K562 (cell line): ENCODE measurements around the gene MED13L. TPM values are rescaled to one million over a fixed set of nuclear protein-coding genes. Genes with fewer than 3 reads are reported as not detected.

ENCODE experiments used
- ATAC-seq: fragments of 200-7000 bp; cut with Tn5 transposase; 3 replicates; pipeline ENCODE4 v1.9.1; 2020; ENCODE audit warnings: moderate library complexity
- BruUV-seq: library from RNA; stranded (reverse); fragments of 400-500 nt; replicated peaks from 2 replicates; lab custom pipeline; 2021; lab: Mats Ljungman, UMichigan
- CTCF ChIA-PET: fragments of 300-600 bp; formaldehyde crosslinking; extraction: SDS; loops from one replicate; lab custom pipeline; 2021; ENCODE audit warnings: low intra/inter-chr PET ratio; lab: Yijun Ruan, JAX
- POLR2A ChIA-PET: fragments of 300-600, 350-650 bp; sonication (Branson Sonifier 250); formaldehyde crosslinking; extraction: SDS; loops from one replicate; lab custom pipeline; 2021; ENCODE audit warnings: antibody characterized with exemption, inconsistent platforms; lab: Yijun Ruan, JAX
- DNase-seq, 4 experiments: peaks; one replicate each; pipeline versions ENCODE4 v3.0.0 to v3.0.0-alpha.2; 2011 to 2018; ENCODE audit warnings: low spot score in 3 of 4, mixed read lengths in 3 of 4; ENCODE audit errors: extremely low read depth in 1 of 4
- FAIRE-seq: peaks from 2 replicates; lab custom pipeline; 2011; peaks lifted over from hg19 to GRCh38; lab: Jason Lieb, UNC
- H2AFZ ChIP-seq: 2 replicates; pipeline ENCODE4 v1.6.0; 2011; ENCODE audit warnings: low read depth, low read length, control low read depth, inconsistent platforms
- H3K27ac ChIP-seq: fragments of 200-600 bp; 3 replicates; pipeline ENCODE4 v1.8.0; 2011; ENCODE audit warnings: low read depth, mild to moderate bottlenecking, control low read depth, inconsistent platforms, low read length, moderate library complexity, mixed read lengths; ENCODE audit errors: extremely low read depth
- H3K27me3 ChIP-seq, 2 experiments: fragments of 300-600 bp in 1 of 2; 2 replicates in 1 of 2; 3 replicates in 1 of 2; pipeline versions ENCODE4 v1.6.0 to v1.8.0; 2011; ENCODE audit warnings: inconsistent platforms in 2 of 2, low read length in 2 of 2, mild to moderate bottlenecking in 1 of 2, mixed read lengths in 1 of 2, moderate library complexity in 1 of 2; ENCODE audit not compliant: control insufficient read depth in 2 of 2, insufficient read depth in 2 of 2
- H3K36me3 ChIP-seq: fragments of 300-600 bp; 3 replicates; pipeline ENCODE4 v1.8.0; 2011; ENCODE audit warnings: mild to moderate bottlenecking, low read length, inconsistent platforms; ENCODE audit not compliant: control insufficient read depth, insufficient read depth
- H3K4me1 ChIP-seq, 2 experiments: fragments of 200-600 bp in 1 of 2; replicated peaks in 1 of 2; 2 replicates in 1 of 2; 3 replicates in 1 of 2; pipeline versions ENCODE4 v1.5.1 to v1.8.0; 2011; ENCODE audit warnings: inconsistent platforms in 2 of 2, low read length in 2 of 2, mild to moderate bottlenecking in 1 of 2, mixed read lengths in 1 of 2, moderate library complexity in 1 of 2; ENCODE audit not compliant: control insufficient read depth in 2 of 2, insufficient read depth in 2 of 2
- H3K4me2 ChIP-seq: 2 replicates; pipeline ENCODE4 v1.6.1; 2011; ENCODE audit warnings: low read length, control low read depth, inconsistent platforms, mixed read lengths; ENCODE audit not compliant: insufficient read depth
- H3K4me3 ChIP-seq: fragments of 200-600 bp; sonication (generic), shearing (Covaris generic); 2 replicates; pipeline ENCODE4 v1.5.1; 2016; ENCODE audit warnings: control low read depth, inconsistent platforms
- H3K79me2 ChIP-seq: fragments of 200-600 bp; 3 replicates; pipeline ENCODE4 v1.8.0; 2011; ENCODE audit warnings: low read length, inconsistent platforms; ENCODE audit not compliant: control insufficient read depth, insufficient read depth
- H3K9ac ChIP-seq, 2 experiments: 2 replicates each; pipeline versions ENCODE4 v1.6.0 to v1.6.1; 2011; ENCODE audit warnings: low read depth in 2 of 2, low read length in 2 of 2, control low read depth in 1 of 2, inconsistent platforms in 1 of 2, mild to moderate bottlenecking in 1 of 2, mixed read lengths in 1 of 2; ENCODE audit not compliant: insufficient read depth in 1 of 2
- H3K9me1 ChIP-seq: one replicate; pipeline ENCODE4 v1.6.0; 2011; ENCODE audit warnings: inconsistent platforms, mild to moderate bottlenecking, low read length, moderate library complexity; ENCODE audit not compliant: control insufficient read depth, insufficient read depth
- H3K9me3 ChIP-seq: replicated peaks from 2 replicates; pipeline ENCODE4 v1.5.1; 2011; ENCODE audit warnings: low read depth, low read length, inconsistent platforms; ENCODE audit not compliant: control insufficient read depth, insufficient read depth
- H4K20me1 ChIP-seq: replicated peaks from 2 replicates; pipeline ENCODE4 v1.6.1; 2011; ENCODE audit warnings: low read length, inconsistent platforms, mixed read lengths; ENCODE audit not compliant: control insufficient read depth, insufficient read depth
- CREB3 ChIP-seq: fragments of 450-650 bp; conservative IDR thresholded peaks from 2 replicates; pipeline ENCODE4 v1.6.1; 2016; ENCODE audit warnings: missing genetic modification characterization, low read depth, mild to moderate bottlenecking, missing compliant biosample characterization, moderate library complexity
- MAFF ChIP-seq: IDR thresholded peaks from 2 replicates; pipeline ENCODE4 v1.6.1; 2012; ENCODE audit warnings: low read length, improper control_type of control experiment
- PML ChIP-seq: IDR thresholded peaks from 2 replicates; pipeline ENCODE4 v1.6.1; 2012; ENCODE audit warnings: low read length, inconsistent platforms
- WGBS: fragments of 100-300 bp; shearing (Covaris generic); methylation state at CpG from one replicate; pipeline ENCODE4 v1.1.6; 2016; ENCODE audit warnings: low coverage, mixed read lengths; ENCODE audit not compliant: insufficient coverage; ENCODE audit errors: missing lambda C conversion rate; 5-methylcytosine and 5-hydroxymethylcytosine counted together
- in situ Hi-C: fragments of 300-500 bp; cut with MboI; formaldehyde crosslinking; loops from 4 replicates; pipeline ENCODE4 v1.15.0; 2018; ENCODE audit warnings: inconsistent platforms, mixed read lengths
- intact Hi-C: fragments of 100-400 bp; cut with micrococcal nuclease; formaldehyde crosslinking; loops from 2 replicates; pipeline ENCODE4 v1.14.2; 2022
- polyA plus RNA-seq, 8 experiments: library from polyadenylated mRNA; depleted of rRNA in 4 of 8; stranded (reverse) in 5 of 8; unstranded in 3 of 8; fragments of >200 nt; fragmentation: Nextera tagmentation in 2 of 8; fragmentation: Illumina TruSeq in 1 of 8; extraction: Ambion mirVana in 2 of 8; extraction: Trizol in 1 of 8; gene quantifications; 2 replicates each; pipeline versions ENCODE4 v1.2.1 to v1.2.3, GENCODE V29; 2011 to 2014; ENCODE audit warnings: inconsistent platforms in 1 of 8, missing spikeins in 1 of 8
- total RNA-seq, 7 experiments: library from RNA; depleted of rRNA in 6 of 7; stranded (reverse); fragments of >200 nt in 6 of 7; fragmentation: Illumina TruSeq in 2 of 7; extraction: Trizol in 2 of 7; gene quantifications; 2 replicates each; pipeline versions ENCODE4 v1.2.1 to v1.2.3, GENCODE V29; 2011 to 2021; ENCODE audit warnings: low replicate concordance in 1 of 7

MED13L gene
- total and polyA plus RNA-seq, 9 of the 15 experiments (the other 6 are each of a cell fraction or from before 2014, with no cell fraction given) = 13.4 to 90.3 (median 36.9) TPM

- ChIA-PET CTCF (no interaction called here), POLR2A (interaction anchor here (1.0 kb wide), 1 partner anchor 40 kb away, joined by 3 read pairs; no protein-coding TSS in a partner anchor)
- no peak overlapping the region for H3K4me3 ChIP-seq
- no peak overlapping the region; the same call in 1 of the 2 replicates for H3K4me2 ChIP-seq
- H3K27me3 ChIP-seq = no peaks in the 10 kb centered on the region
- H2AFZ ChIP-seq = no peak overlapping the region
- peaks cover 98% of the 10 kb centered on the region for H3K79me2 ChIP-seq
- DNase-seq (no peak), ATAC-seq (peak; percentile 30; the same call in 1 of the 3 replicates), FAIRE-seq (peak; percentile 42)
- no peaks in the 10 kb centered on the region for H3K36me3 ChIP-seq
- TF ChIP-seq MAFF (peak; percentile 14; the same call in 1 of the 2 replicates), CREB3 (tag) (no peak)
- 45% methylated on average over 4 of the region's 4 CpGs for WGBS
- in situ Hi-C loops = no loop called here
- peaks cover 7 to 33% of the 10 kb centered on the region in 2 experiments; a peak in 4 of 5 replicates for H3K4me1 ChIP-seq
- H4K20me1 ChIP-seq = peaks cover 2% of the 10 kb centered on the region; the same call in 1 of the 2 replicates
- no peaks in the 10 kb centered on the region for H3K9me3 ChIP-seq
- no peak overlapping the region for H3K9ac ChIP-seq
- intact Hi-C loops = no loop called here
- H3K9me1 ChIP-seq = no peaks in the 10 kb centered on the region
- BruUV-seq = no TSS peak
- H3K27ac ChIP-seq = no peak overlapping the region
Measured at GRCh38 chr12:116156614-116157013, 120.9 kb downstream of the MED13L start.

- in situ Hi-C loops = no loop called here
- Histone ChIP-seq H3K4me3 (no peak overlapping the region), H3K79me2 (peaks cover 98% of the 10 kb centered on the region), H3K9ac (no peak overlapping the region), H3K27me3 (no peaks in the 10 kb centered on the region), H3K9me3 (no peaks in the 10 kb centered on the region), H3K4me2 (no peak overlapping the region), H3K27ac (no peak overlapping the region), H3K4me1 (peaks cover 2 to 21% of the 10 kb centered on the region in 2 experiments; a peak in 4 of 5 replicates), H3K36me3 (no peaks in the 10 kb centered on the region), H2AFZ (no peak overlapping the region), H3K9me1 (no peaks in the 10 kb centered on the region), H4K20me1 (peaks cover 5% of the 10 kb centered on the region; the same call in 1 of the 2 replicates)
- no peak for ATAC-seq
- intact Hi-C loops = no loop called here
- 77% methylated on average over 8 of the region's 8 CpGs for WGBS
- POLR2A ChIA-PET = interaction anchor here (0.6 to 1.5 kb wide), 2 partner anchors 9 to 11 kb away, joined by 3 to 5 read pairs; no protein-coding TSS in a partner anchor
- CTCF ChIA-PET = no interaction called here
- BruUV-seq = no TSS peak
- no peak for DNase-seq
- no peak for FAIRE-seq
- TF ChIP-seq PML = no peak
Measured at GRCh38 chr12:116155383-116155782, 122.1 kb downstream of the MED13L start.
